ENCODE measurements around the gene ATP8A1. TPM values are rescaled to one million over a fixed set of nuclear protein-coding genes. Genes with fewer than 3 reads are reported as not detected.
"Not testable (repeated sequence)": the region's sequence is repeated elsewhere in the genome, so short reads cannot be mapped to it uniquely, and the experiment has no call there.

Gene ATP8A1
- total and polyA plus RNA-seq, 2 donors from 2014 or later = 4.6 to 27.4 TPM

- Histone ChIP-seq H3K27me3 (ENCODE audit: control insufficient read depth, insufficient read depth, low read length) (no peaks in the 10 kb centered on the region), H3K4me3 (ENCODE audit: low read length in 3 of 3) (no peak overlapping the region), H3K4me1 (ENCODE audit: control insufficient read depth in 2 of 3, insufficient read depth in 2 of 3, low read depth in 1 of 3, low read length in 3 of 3) (no peaks in the 10 kb centered on the region), H3K27ac (ENCODE audit: low read depth in 2 of 2, low read length in 2 of 2) (no peak overlapping the region), H3K36me3 (ENCODE audit: control insufficient read depth in 2 of 3, insufficient read depth in 3 of 3, low read length in 3 of 3) (no peaks in the 10 kb centered on the region), H3K9me3 (ENCODE audit: control insufficient read depth in 2 of 3, insufficient read depth in 1 of 3, low read length in 3 of 3) (no peaks in the 10 kb centered on the region), H3K9ac (ENCODE audit: low read length in 3 of 3) (no peak overlapping the region)
- no peak for FAIRE-seq
- no peak for TF ChIP-seq CTCF (IDR thresholded peaks at IDR 0.05; ENCODE audit: borderline replicate concordance, extremely low read depth, insufficient read depth)
- intact Hi-C loops (cut with DNase I) = no loop called here
- DNase-seq = no peak
Observed at GRCh38 chr4:42489095-42489494, 167.8 kb downstream of the ATP8A1 start.

GRCh38 chr4:42488554-42488953 is 168.4 kb downstream of the ATP8A1 start:
- no peak overlapping the region for H3K27ac ChIP-seq (ENCODE audit: low read depth in 2 of 2, low read length in 2 of 2)
- intact Hi-C loops (cut with DNase I) = no loop called here
- FAIRE-seq = no peak

GRCh38 chr4:42488114-42488513 is 168.8 kb downstream of the ATP8A1 start:
- Histone ChIP-seq H3K9me3 (ENCODE audit: control insufficient read depth in 2 of 3, insufficient read depth in 1 of 3, low read length in 3 of 3) (no peaks in the 10 kb centered on the region), H3K27ac (ENCODE audit: low read depth in 2 of 2, low read length in 2 of 2) (no peak overlapping the region), H3K4me3 (ENCODE audit: low read length in 3 of 3) (no peak overlapping the region), H3K27me3 (ENCODE audit: control insufficient read depth, insufficient read depth, low read length) (no peaks in the 10 kb centered on the region), H3K9ac (ENCODE audit: low read length in 3 of 3) (no peak overlapping the region), H3K4me1 (ENCODE audit: control insufficient read depth in 2 of 3, insufficient read depth in 2 of 3, low read depth in 1 of 3, low read length in 3 of 3) (no peaks in the 10 kb centered on the region), H3K36me3 (ENCODE audit: control insufficient read depth in 2 of 3, insufficient read depth in 3 of 3, low read length in 3 of 3) (no peaks in the 10 kb centered on the region)
- DNase-seq (no peak), FAIRE-seq (no peak)
- intact Hi-C loops (cut with DNase I) = no loop called here
- TF ChIP-seq CTCF (IDR thresholded peaks at IDR 0.05; ENCODE audit: borderline replicate concordance, extremely low read depth, insufficient read depth) = no peak

More at GRCh38 chr4:42488554-42488953, 168.4 kb downstream of the ATP8A1 start:
- H3K9ac ChIP-seq (ENCODE audit: low read length in 3 of 3) = no peak overlapping the region
- no peaks in the 10 kb centered on the region for H3K4me1 ChIP-seq (ENCODE audit: control insufficient read depth in 2 of 3, insufficient read depth in 2 of 3, low read depth in 1 of 3, low read length in 3 of 3)
- no peak for DNase-seq
- H3K36me3 ChIP-seq (ENCODE audit: control insufficient read depth in 2 of 3, insufficient read depth in 3 of 3, low read length in 3 of 3) = no peaks in the 10 kb centered on the region
- no peak overlapping the region for H3K4me3 ChIP-seq (ENCODE audit: low read length in 3 of 3)
- H3K27me3 ChIP-seq (ENCODE audit: control insufficient read depth, insufficient read depth, low read length) = no peaks in the 10 kb centered on the region
- TF ChIP-seq CTCF (IDR thresholded peaks at IDR 0.05; ENCODE audit: borderline replicate concordance, extremely low read depth, insufficient read depth) = no peak
- no peaks in the 10 kb centered on the region for H3K9me3 ChIP-seq (ENCODE audit: control insufficient read depth in 2 of 3, insufficient read depth in 1 of 3, low read length in 3 of 3)

- Histone ChIP-seq H3K36me3 (ENCODE audit: control insufficient read depth in 2 of 3, insufficient read depth in 3 of 3, low read length in 3 of 3) (no peaks in the 10 kb centered on the region), H3K4me3 (ENCODE audit: low read length in 3 of 3) (no peak overlapping the region), H3K4me1 (ENCODE audit: control insufficient read depth in 2 of 3, insufficient read depth in 2 of 3, low read depth in 1 of 3, low read length in 3 of 3) (no peaks in the 10 kb centered on the region), H3K9me3 (ENCODE audit: control insufficient read depth in 2 of 3, insufficient read depth in 1 of 3, low read length in 3 of 3) (no peaks in the 10 kb centered on the region), H3K27me3 (ENCODE audit: control insufficient read depth, insufficient read depth, low read length) (no peaks in the 10 kb centered on the region), H3K9ac (ENCODE audit: low read length in 3 of 3) (no peak overlapping the region), H3K27ac (ENCODE audit: low read depth in 2 of 2, low read length in 2 of 2) (no peak overlapping the region)
- FAIRE-seq = no peak
- no peak for DNase-seq
- TF ChIP-seq CTCF (IDR thresholded peaks at IDR 0.05; ENCODE audit: borderline replicate concordance, extremely low read depth, insufficient read depth) = no peak
- intact Hi-C loops (cut with DNase I) = no loop called here
Observed at GRCh38 chr4:42487230-42487629, 169.7 kb downstream of the ATP8A1 start.

GRCh38 chr4:42486156-42486555 is 170.7 kb downstream of the ATP8A1 start:
- H3K9me3 ChIP-seq (ENCODE audit: control insufficient read depth in 2 of 3, insufficient read depth in 1 of 3, low read length in 3 of 3); H3K4me1 ChIP-seq (ENCODE audit: control insufficient read depth in 2 of 3, insufficient read depth in 2 of 3, low read depth in 1 of 3, low read length in 3 of 3); H3K36me3 ChIP-seq (ENCODE audit: control insufficient read depth in 2 of 3, insufficient read depth in 3 of 3, low read length in 3 of 3); H3K27me3 ChIP-seq (ENCODE audit: control insufficient read depth, insufficient read depth, low read length); intact Hi-C loops (cut with DNase I); H3K9ac ChIP-seq (ENCODE audit: low read length in 3 of 3); DNase-seq; FAIRE-seq; H3K4me3 ChIP-seq (ENCODE audit: low read length in 3 of 3); H3K27ac ChIP-seq (ENCODE audit: low read depth in 2 of 2, low read length in 2 of 2): not testable (repeated sequence)
